OCI-LY7 (cell line): Measurements from ENCODE around the gene KCNQ4. TPM values are rescaled to one million over a fixed set of nuclear protein-coding genes. Genes with fewer than 3 reads are reported as not detected.

Experiments used
- BruUV-seq: library from RNA; stranded (reverse); fragments of 400-500 nt; replicated peaks from 2 replicates; lab custom pipeline; 2021; lab: Mats Ljungman, UMichigan
- CTCF ChIA-PET: fragments of 300-600 bp; sonication (Branson Sonifier 250); formaldehyde crosslinking; loops from one replicate; lab custom pipeline; 2022; ENCODE audit warnings: antibody characterized with exemption; ENCODE audit not compliant: unreplicated experiment; lab: Charles Lee
- POLR2A ChIA-PET: fragments of 300-600 bp; sonication (Branson Sonifier 250); formaldehyde crosslinking; loops from one replicate; lab custom pipeline; 2022; ENCODE audit warnings: antibody characterized with exemption; lab: Charles Lee
- DNase-seq: peaks from one replicate; pipeline ENCODE4 v3.0.0-alpha.2; 2015; ENCODE audit warnings: low spot score
- H2AFZ ChIP-seq: fragments of 200-600 bp; sonication (generic), shearing (Covaris generic); 2 replicates; pipeline ENCODE4 v1.6.1; 2014; ENCODE audit warnings: mild to moderate bottlenecking, antibody characterized with exemption, low read length, moderate library complexity
- H3K27ac ChIP-seq: fragments of 200-600 bp; sonication (generic); 2 replicates; pipeline ENCODE4 v1.5.1; 2014; ENCODE audit warnings: mixed run types, low read depth, mild to moderate bottlenecking, moderate library complexity, low read length, inconsistent platforms; ENCODE audit not compliant: poor library complexity, severe bottlenecking
- H3K36me3 ChIP-seq: fragments of 200-600 bp; sonication (generic); 2 replicates; pipeline ENCODE4 v1.6.1; 2014; ENCODE audit warnings: mild to moderate bottlenecking, antibody characterized with exemption, low read length, moderate library complexity, mixed read lengths; ENCODE audit not compliant: insufficient read depth
- H3K4me1 ChIP-seq: fragments of 200-600 bp; sonication (generic); 2 replicates; pipeline ENCODE4 v1.5.1; 2014; ENCODE audit warnings: mild to moderate bottlenecking, low read length; ENCODE audit not compliant: insufficient read depth, poor library complexity, severe bottlenecking
- H3K4me2 ChIP-seq: fragments of 200-600 bp; sonication (generic); 2 replicates; pipeline ENCODE4 v1.6.1; 2014; ENCODE audit warnings: mild to moderate bottlenecking, low read length
- H3K4me3 ChIP-seq: fragments of 200-600 bp; sonication (generic); 2 replicates; pipeline ENCODE4 v1.5.1; 2014; ENCODE audit warnings: mild to moderate bottlenecking, low read depth, low read length; ENCODE audit not compliant: poor library complexity, severe bottlenecking
- H3K79me2 ChIP-seq: fragments of 200-600 bp; sonication (generic); 2 replicates; pipeline ENCODE4 v1.6.1; 2016; ENCODE audit warnings: low read depth, mild to moderate bottlenecking, low read length, moderate library complexity, mixed read lengths; ENCODE audit not compliant: insufficient read depth
- H3K9me2 ChIP-seq: fragments of 200-600 bp; sonication (generic); 2 replicates; pipeline ENCODE4 v1.6.1; 2016; ENCODE audit warnings: mild to moderate bottlenecking, low read length, mixed read lengths; ENCODE audit not compliant: insufficient read depth
- H3K9me3 ChIP-seq: fragments of 200-600 bp; sonication (generic); 2 replicates; pipeline ENCODE4 v1.6.1; 2014; ENCODE audit warnings: mild to moderate bottlenecking, mixed run types, low read length, mixed read lengths
- H4K20me1 ChIP-seq: fragments of 200-600 bp; sonication (generic); 2 replicates; pipeline ENCODE4 v1.6.1; 2014; ENCODE audit warnings: mild to moderate bottlenecking, antibody characterized with exemption, low read length, moderate library complexity, mixed read lengths; ENCODE audit not compliant: insufficient read depth
- EZH2phosphoT487 ChIP-seq: fragments of 200-600 bp; sonication (generic); IDR thresholded peaks from 2 replicates; pipeline ENCODE4 v1.6.1; 2018; ENCODE audit warnings: low read depth, borderline replicate concordance, mild to moderate bottlenecking, mixed run types, antibody characterized with exemption, low read length, moderate library complexity, mixed read lengths
- intact Hi-C: fragments of 100-400 bp; cut with micrococcal nuclease; formaldehyde crosslinking; loops from one replicate; pipeline ENCODE4 v1.10.0; 2022; ENCODE audit not compliant: unreplicated experiment
- total RNA-seq, 2 experiments: library from RNA; depleted of rRNA in 1 of 2; stranded (reverse); fragments of >200 nt in 1 of 2; shearing (Covaris generic) in 1 of 2; gene quantifications; 2 replicates each; pipeline ENCODE4 v1.2.3, GENCODE V29; 2014 to 2022
- TF ChIP-seq, protein P1 (sequence below): fragments of 200-600 bp; sonication (generic); conservative IDR thresholded peaks from 2 replicates; pipeline ENCODE4 v1.5.1; 2014; ENCODE audit warnings: mild to moderate bottlenecking, antibody characterized with exemption, low read length, moderate library complexity, mixed read lengths

Gene KCNQ4
- total RNA-seq, 2 experiments from 2014 or later: 0.16 to 0.49 TPM

DNA sequence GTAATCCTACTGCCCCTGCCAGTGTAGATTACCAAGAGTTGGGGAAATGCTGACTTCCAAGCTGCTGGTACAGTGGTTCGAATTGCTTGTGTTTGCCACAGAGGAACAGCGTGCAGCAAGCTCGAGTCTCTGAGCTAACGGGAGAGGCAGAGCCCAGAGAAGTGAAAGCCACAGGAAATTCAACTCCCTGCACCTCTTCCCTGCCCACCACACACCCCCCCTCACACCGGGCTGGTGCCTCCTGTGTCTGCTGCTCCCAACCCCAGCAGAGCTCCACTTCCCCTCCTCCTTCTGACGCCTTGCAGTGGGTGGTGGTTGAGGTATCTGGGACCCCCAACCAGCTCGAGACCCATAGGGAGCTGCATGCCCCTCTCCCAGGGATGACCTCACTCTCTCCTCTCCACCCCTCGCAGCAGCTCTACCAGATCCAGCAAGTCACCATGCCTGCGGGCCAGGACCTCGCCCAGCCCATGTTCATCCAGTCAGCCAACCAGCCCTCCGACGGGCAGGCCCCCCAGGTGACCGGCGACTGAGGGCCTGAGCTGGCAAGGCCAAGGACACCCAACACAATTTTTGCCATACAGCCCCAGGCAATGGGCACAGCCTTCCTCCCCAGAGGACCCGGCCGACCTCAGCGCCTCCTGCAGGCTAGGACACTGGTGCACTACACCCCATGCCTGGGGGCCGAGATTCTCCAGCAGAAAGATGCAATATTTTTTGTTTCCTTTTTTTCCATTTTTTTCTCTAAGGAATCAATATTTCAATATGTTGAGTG lies 13.1 kb upstream of the KCNQ4 start:
- no peak overlapping the region for H3K4me2 ChIP-seq
- H3K27ac ChIP-seq: no peak overlapping the region
- TF ChIP-seq, protein P1, sequence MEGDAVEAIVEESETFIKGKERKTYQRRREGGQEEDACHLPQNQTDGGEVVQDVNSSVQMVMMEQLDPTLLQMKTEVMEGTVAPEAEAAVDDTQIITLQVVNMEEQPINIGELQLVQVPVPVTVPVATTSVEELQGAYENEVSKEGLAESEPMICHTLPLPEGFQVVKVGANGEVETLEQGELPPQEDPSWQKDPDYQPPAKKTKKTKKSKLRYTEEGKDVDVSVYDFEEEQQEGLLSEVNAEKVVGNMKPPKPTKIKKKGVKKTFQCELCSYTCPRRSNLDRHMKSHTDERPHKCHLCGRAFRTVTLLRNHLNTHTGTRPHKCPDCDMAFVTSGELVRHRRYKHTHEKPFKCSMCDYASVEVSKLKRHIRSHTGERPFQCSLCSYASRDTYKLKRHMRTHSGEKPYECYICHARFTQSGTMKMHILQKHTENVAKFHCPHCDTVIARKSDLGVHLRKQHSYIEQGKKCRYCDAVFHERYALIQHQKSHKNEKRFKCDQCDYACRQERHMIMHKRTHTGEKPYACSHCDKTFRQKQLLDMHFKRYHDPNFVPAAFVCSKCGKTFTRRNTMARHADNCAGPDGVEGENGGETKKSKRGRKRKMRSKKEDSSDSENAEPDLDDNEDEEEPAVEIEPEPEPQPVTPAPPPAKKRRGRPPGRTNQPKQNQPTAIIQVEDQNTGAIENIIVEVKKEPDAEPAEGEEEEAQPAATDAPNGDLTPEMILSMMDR: peak; percentile 52
- no peak for TF ChIP-seq EZH2phosphoT487
- no peak overlapping the region for H3K4me3 ChIP-seq
- H3K9me2 ChIP-seq: no peaks in the 10 kb centered on the region
- no TSS peak for BruUV-seq
- H3K9me3 ChIP-seq: no peaks in the 10 kb centered on the region
- H3K4me1 ChIP-seq: no peaks in the 10 kb centered on the region
- H2AFZ ChIP-seq: no peak overlapping the region
- CTCF ChIA-PET: interaction anchor here (0.8 kb wide), 1 partner anchor 22 kb away, joined by 5 read pairs; no protein-coding TSS in a partner anchor
- H3K79me2 ChIP-seq: no peaks in the 10 kb centered on the region
- POLR2A ChIA-PET: no interaction called here
- intact Hi-C loops: no loop called here
- no peaks in the 10 kb centered on the region for H4K20me1 ChIP-seq
- H3K36me3 ChIP-seq: peaks cover 84% of the 10 kb centered on the region
- DNase-seq: no peak

- TF ChIP-seq, protein P1: no peak
- no peak for TF ChIP-seq EZH2phosphoT487
- no peaks in the 10 kb centered on the region for H3K9me2 ChIP-seq
- H3K9me3 ChIP-seq: no peaks in the 10 kb centered on the region
- H3K4me3 ChIP-seq: no peak overlapping the region
- no peak overlapping the region for H3K4me2 ChIP-seq
- H3K27ac ChIP-seq: no peak overlapping the region
- intact Hi-C loops: loop anchor here (2.0 kb wide), 1 partner anchor 160 kb away; no protein-coding TSS in a partner anchor
- BruUV-seq: no TSS peak
- H3K36me3 ChIP-seq: peaks cover 84% of the 10 kb centered on the region
- H3K4me1 ChIP-seq: no peaks in the 10 kb centered on the region
- H4K20me1 ChIP-seq: no peaks in the 10 kb centered on the region
- H3K79me2 ChIP-seq: no peaks in the 10 kb centered on the region
- no peak for DNase-seq
- no peak overlapping the region for H2AFZ ChIP-seq
- POLR2A ChIA-PET: interaction anchor here (0.6 kb wide), 1 partner anchor 40 kb away, joined by 3 read pairs; no protein-coding TSS in a partner anchor
- CTCF ChIA-PET: interaction anchor here (0.9 to 1.0 kb wide), 2 partner anchors 26 to 104 kb away, joined by 3 read pairs; no protein-coding TSS in a partner anchor
These were observed 11.2 kb upstream of the KCNQ4 start for GRCh38 chr1:40772146-40772955.
